H1 (cell line): ENCODE results near the gene FAM9C. TPM values are rescaled to one million over a fixed set of nuclear protein-coding genes. Genes with fewer than 3 reads are reported as not detected.

ENCODE experiments used
- CTCF ChIA-PET: fragments of 300-600 bp; sonication (Branson Sonifier 250); formaldehyde crosslinking; loops from one replicate; lab custom pipeline; 2021; ENCODE audit not compliant: partially characterized antibody; lab: Charles Lee
- POLR2A ChIA-PET: fragments of 300-600 bp; sonication (Branson Sonifier 250); formaldehyde crosslinking; loops from one replicate; lab custom pipeline; 2021; ENCODE audit warnings: inconsistent platforms; ENCODE audit not compliant: partially characterized antibody; lab: Charles Lee
- DNase-seq, 2 experiments: peaks; one replicate each; pipeline versions ENCODE4 v3.0.0 to v3.0.0-alpha.2; 2010 to 2022; ENCODE audit warnings: low spot score in 2 of 2, low read depth in 1 of 2, mixed read lengths in 1 of 2
- FAIRE-seq: peaks from 2 replicates; lab custom pipeline; 2011; peaks lifted over from hg19 to GRCh38; lab: Jason Lieb, UNC
- H2AFZ ChIP-seq: 2 replicates; pipeline ENCODE4 v1.8.1; 2012; ENCODE audit warnings: low read length, inconsistent platforms
- H2AK5ac ChIP-seq: 2 replicates; pipeline ENCODE4 v1.6.1; 2013; ENCODE audit warnings: low read depth, low read length
- H2BK120ac ChIP-seq: replicated peaks from 2 replicates; pipeline ENCODE3; 2013; ENCODE audit warnings: low read depth, low read length, inconsistent platforms
- H2BK12ac ChIP-seq: 2 replicates; pipeline ENCODE4 v1.6.1; 2013; ENCODE audit warnings: low read depth, low read length
- H2BK15ac ChIP-seq: 2 replicates; pipeline ENCODE4 v1.6.1; 2013; ENCODE audit warnings: low read length
- H2BK20ac ChIP-seq: 2 replicates; pipeline ENCODE4 v1.6.1; 2013; ENCODE audit warnings: low read length
- H2BK5ac ChIP-seq: 2 replicates; pipeline ENCODE4 v1.6.1; 2013; ENCODE audit warnings: low read depth, low read length
- H3K14ac ChIP-seq: 2 replicates; pipeline ENCODE4 v1.6.1; 2013; ENCODE audit warnings: inconsistent platforms; ENCODE audit not compliant: insufficient read length
- H3K18ac ChIP-seq: 2 replicates; pipeline ENCODE4 v1.6.1; 2013; ENCODE audit warnings: low read length; ENCODE audit errors: extremely low read depth
- H3K23ac ChIP-seq: 2 replicates; pipeline ENCODE4 v1.6.1; 2013; ENCODE audit warnings: inconsistent platforms; ENCODE audit not compliant: insufficient read length
- H3K23me2 ChIP-seq: 2 replicates; pipeline ENCODE4 v1.6.1; 2013; ENCODE audit warnings: low read depth, low read length
- H3K27ac ChIP-seq: 2 replicates; pipeline ENCODE4 v1.6.1; 2011; ENCODE audit warnings: low read depth, low read length, inconsistent platforms
- H3K27me3 ChIP-seq, 4 experiments: replicated peaks in 1 of 4; 1 replicate in 1 of 4; 2 replicates in 3 of 4; pipeline versions ENCODE4 v1.6.1 to v1.8.1; 2011 to 2013; ENCODE audit warnings: low read length in 3 of 4, mild to moderate bottlenecking in 3 of 4, inconsistent platforms in 2 of 4, mixed read lengths in 2 of 4, moderate library complexity in 1 of 4; ENCODE audit not compliant: control insufficient read depth in 3 of 4, insufficient read depth in 3 of 4; ENCODE audit errors: extremely low read depth in 1 of 4
- H3K36me3 ChIP-seq, 4 experiments: 2 replicates each; pipeline versions ENCODE4 v1.6.1 to v1.8.1; 2011 to 2013; ENCODE audit warnings: mild to moderate bottlenecking in 4 of 4, low read length in 3 of 4, moderate library complexity in 2 of 4, control low read depth in 1 of 4, inconsistent platforms in 1 of 4; ENCODE audit not compliant: insufficient read depth in 4 of 4, control insufficient read depth in 2 of 4
- H3K4ac ChIP-seq: replicated peaks from 2 replicates; pipeline ENCODE3; 2013; ENCODE audit warnings: low read length, low read depth, mixed read lengths, inconsistent platforms; ENCODE audit not compliant: insufficient read length
- H3K4me1 ChIP-seq, 4 experiments: replicated peaks in 1 of 4; 1 replicate in 1 of 4; 2 replicates in 3 of 4; pipeline versions ENCODE4 v1.6.1 to v1.8.1; 2011 to 2013; ENCODE audit warnings: low read length in 3 of 4, inconsistent platforms in 2 of 4, mixed read lengths in 1 of 4; ENCODE audit not compliant: insufficient read depth in 4 of 4, control insufficient read depth in 3 of 4
- H3K4me2 ChIP-seq, 2 experiments: 2 replicates each; pipeline versions ENCODE4 v1.6.1 to v1.8.1; 2011 to 2013; ENCODE audit warnings: low read depth in 2 of 2, low read length in 2 of 2, control low read depth in 1 of 2, inconsistent platforms in 1 of 2, mild to moderate bottlenecking in 1 of 2; ENCODE audit not compliant: insufficient read depth in 1 of 2
- H3K4me3 ChIP-seq, 4 experiments: fragments of 200-600, 300-600 bp in 1 of 4; sonication (generic), shearing (Covaris generic), sonication (Bioruptor Twin) in 1 of 4; 2 replicates each; pipeline versions ENCODE4 v1.5.1 to v1.8.1; 2011 to 2016; ENCODE audit warnings: low read length in 4 of 4, low read depth in 3 of 4, control low read depth in 2 of 4, inconsistent platforms in 2 of 4, mild to moderate bottlenecking in 2 of 4, mixed read lengths in 1 of 4, moderate library complexity in 1 of 4; ENCODE audit not compliant: insufficient read depth in 2 of 4; ENCODE audit errors: extremely low read depth in 1 of 4
- H3K56ac ChIP-seq: replicated peaks from 2 replicates; pipeline ENCODE3; 2013; ENCODE audit warnings: low read depth, mild to moderate bottlenecking, mixed read lengths, low read length, inconsistent platforms; ENCODE audit not compliant: insufficient read length
- H3K79me1 ChIP-seq: 2 replicates; pipeline ENCODE4 v1.6.1; 2013; ENCODE audit warnings: low read depth, low read length, control low read depth
- H3K79me2 ChIP-seq, 2 experiments: 2 replicates each; pipeline versions ENCODE4 v1.6.1 to v1.8.1; 2012 to 2013; ENCODE audit warnings: low read length in 2 of 2, mild to moderate bottlenecking in 2 of 2, inconsistent platforms in 1 of 2; ENCODE audit not compliant: insufficient read depth in 2 of 2, control insufficient read depth in 1 of 2
- H3K9ac ChIP-seq, 4 experiments: replicated peaks in 1 of 4; 1 replicate in 1 of 4; 2 replicates in 3 of 4; pipeline versions ENCODE4 v1.6.1 to v1.8.1; 2011 to 2013; ENCODE audit warnings: low read depth in 3 of 4, low read length in 3 of 4, control low read depth in 2 of 4, mild to moderate bottlenecking in 2 of 4, moderate library complexity in 2 of 4, inconsistent platforms in 1 of 4; ENCODE audit errors: extremely low read depth in 1 of 4
- H3K9me3 ChIP-seq, 2 experiments: 2 replicates each; pipeline versions ENCODE4 v1.6.1 to v1.8.1; 2012 to 2013; ENCODE audit warnings: mild to moderate bottlenecking in 2 of 2, moderate library complexity in 2 of 2, control low read depth in 1 of 2, inconsistent platforms in 1 of 2, low read depth in 1 of 2, low read length in 1 of 2, mixed read lengths in 1 of 2; ENCODE audit not compliant: insufficient read depth in 2 of 2
- H4K20me1 ChIP-seq, 2 experiments: replicated peaks in 1 of 2; 2 replicates each; pipeline versions ENCODE3 to v1.8.1; 2011 to 2013; ENCODE audit warnings: inconsistent platforms in 2 of 2, low read length in 2 of 2, mild to moderate bottlenecking in 1 of 2; ENCODE audit not compliant: insufficient read depth in 2 of 2, control insufficient read depth in 1 of 2
- H4K5ac ChIP-seq: 2 replicates; pipeline ENCODE4 v1.6.1; 2013; ENCODE audit warnings: low read length, low read depth, mixed read lengths, inconsistent platforms; ENCODE audit not compliant: insufficient read length
- H4K8ac ChIP-seq: 2 replicates; pipeline ENCODE4 v1.8.0; 2013; ENCODE audit warnings: mild to moderate bottlenecking, moderate library complexity, low read length, inconsistent platforms; ENCODE audit not compliant: insufficient read depth; ENCODE audit errors: extremely low read depth
- H4K91ac ChIP-seq: replicated peaks from 2 replicates; pipeline ENCODE3; 2013; ENCODE audit warnings: low read length, mixed read lengths, inconsistent platforms; ENCODE audit not compliant: insufficient read length
- CTCF ChIP-seq, 3 experiments: IDR thresholded peaks; 1 replicate in 2 of 3; 2 replicates in 1 of 3; pipeline versions ENCODE4 v1.5.1 to v1.6.1; 2011; ENCODE audit warnings: low read length in 3 of 3, mild to moderate bottlenecking in 3 of 3, inconsistent platforms in 2 of 3, low read depth in 1 of 3, moderate library complexity in 1 of 3; ENCODE audit not compliant: insufficient read depth in 1 of 3; ENCODE audit errors: control extremely low read depth in 1 of 3
- JUND ChIP-seq: IDR thresholded peaks from 2 replicates; pipeline ENCODE4 v1.6.1; 2011; ENCODE audit warnings: mild to moderate bottlenecking, improper control_type of control experiment, low read length
- KDM1A ChIP-seq: fragments of 200-600, 300-600 bp; sonication (generic); IDR thresholded peaks from 2 replicates; pipeline ENCODE4 v1.7.1; 2016; ENCODE audit warnings: mild to moderate bottlenecking, low read length, borderline replicate concordance
- RNF2 ChIP-seq: fragments of 200-900, 300-1000 bp; sonication (generic); IDR thresholded peaks from 2 replicates; pipeline ENCODE4 v1.7.1; 2016; ENCODE audit warnings: borderline replicate concordance, low read depth, mild to moderate bottlenecking, antibody characterized with exemption, low read length; ENCODE audit not compliant: poor library complexity, severe bottlenecking; ENCODE audit errors: missing control alignments
- TAF1 ChIP-seq: IDR thresholded peaks from 2 replicates; pipeline ENCODE4 v1.6.1; 2011; ENCODE audit warnings: mild to moderate bottlenecking, low read depth, low read length
- WGBS, 2 experiments: shearing (Covaris generic) in 1 of 2; methylation state at CpG; one replicate each; pipeline versions ENCODE4 v1.1.6 to v1.1.7; 2013 to 2015; ENCODE audit warnings: low lambda C conversion rate in 2 of 2, mixed read lengths in 2 of 2, inconsistent platforms in 1 of 2, low coverage in 1 of 2, missing lambda C conversion rate in 1 of 2; ENCODE audit not compliant: insufficient replicate concordance in 2 of 2, insufficient coverage in 1 of 2, insufficient read length in 1 of 2; ENCODE audit errors: extremely low coverage in 1 of 2, missing lambda C conversion rate in 1 of 2; 5-methylcytosine and 5-hydroxymethylcytosine counted together
- polyA plus RNA-seq, 7 experiments: library from polyadenylated mRNA; depleted of rRNA in 3 of 7; stranded (reverse) in 5 of 7; unstranded in 2 of 7; fragments of >200 nt in 5 of 7; fragments of 200-250 nt in 2 of 7; gene quantifications; 1 replicate in 5 of 7; 2 replicates in 1 of 7; 4 replicates in 1 of 7; pipeline versions ENCODE4 v1.2.1 to v1.2.3, GENCODE V29; 2011 to 2013; ENCODE audit warnings: missing spikeins in 2 of 7, mixed read lengths in 2 of 7
- total RNA-seq: library from RNA; stranded (reverse); fragmentation: NEBNext Ultra II Directional; extraction: Animal tissue kit (Norgen Biotek cat#: 25700); gene quantifications from 2 replicates; pipeline ENCODE4 v1.2.1, GENCODE V29; 2021

The FAM9C gene
- total and polyA plus RNA-seq, 2 of the 8 experiments (the other 6 are each of a cell fraction or from before 2014, with no cell fraction given): not detected

- no peak overlapping the region for H3K56ac ChIP-seq
- H2BK5ac ChIP-seq: peak overlapping the region; percentile 81; the same call in 1 of the 2 replicates
- no peak overlapping the region for H2BK20ac ChIP-seq
- no peak overlapping the region; the same call in 1 of the 2 replicates for H4K8ac ChIP-seq
- peak overlapping the region; percentile 68 for H3K27ac ChIP-seq
- no peaks in the 10 kb centered on the region for H3K27me3 ChIP-seq
- FAIRE-seq (no peak), DNase-seq (no peak)
- no peak overlapping the region for H3K23ac ChIP-seq
- no peak overlapping the region for H2AFZ ChIP-seq
- H3K23me2 ChIP-seq: no peaks in the 10 kb centered on the region
- H4K91ac ChIP-seq: peak overlapping the region; percentile 65
- H3K79me2 ChIP-seq: no peaks in the 10 kb centered on the region
- no peak overlapping the region for H2AK5ac ChIP-seq
- peak overlapping the region; percentile 78 for H3K4ac ChIP-seq
- POLR2A ChIA-PET: interaction anchor here (1.6 to 2.7 kb wide), 2 partner anchors 54 to 56 kb away, joined by 4 to 12 read pairs; partner anchors contain the start of gene TMSB4X
- H2BK15ac ChIP-seq: no peak overlapping the region
- H2BK120ac ChIP-seq: peak overlapping the region; percentile 94
- peak overlapping the region in 1 of 4 experiments; percentile 30; a peak in 2 of 7 replicates for H3K9ac ChIP-seq
- no peak overlapping the region for H3K4me3 ChIP-seq
- H3K9me3 ChIP-seq: no peaks in the 10 kb centered on the region
- H3K4me1 ChIP-seq: peaks cover 0 to 8% (median 4%) of the 10 kb centered on the region in 4 experiments; a peak in 4 of 7 replicates
- 46% methylated on average over 5 of the region's 6 CpGs; no CpG with 5 or more reads in 1 of the 2 experiments for WGBS, 2 experiments
- CTCF ChIA-PET: interaction anchor here (0.6 to 1.2 kb wide), 2 partner anchors 13 to 82 kb away, joined by 3 read pairs; no protein-coding TSS in a partner anchor
- H3K14ac ChIP-seq: no peak overlapping the region
- H4K5ac ChIP-seq: peak overlapping the region; percentile 6
- H3K4me2 ChIP-seq: peak overlapping the region in 1 of 2 experiments; percentile 26; a peak in 2 of 4 replicates
- no peaks in the 10 kb centered on the region for H4K20me1 ChIP-seq
- no peaks in the 10 kb centered on the region for H3K79me1 ChIP-seq
- TF ChIP-seq RNF2 (no peak), TAF1 (0 out of 2 replicates have a peak, but pooled peaks have one; percentile 27), KDM1A (no peak), JUND (0 out of 2 replicates have a peak, but pooled peaks have one; percentile 29), CTCF (IDR thresholded peaks at IDR 0.05; ENCODE audit: control extremely low read depth in 1 of 3, insufficient read depth in 1 of 3, low read depth in 1 of 3, low read length in 3 of 3) (no peak)
- TF ChIP-seq, all 59 proteins: peak for 2
- H3K18ac ChIP-seq: peak overlapping the region; percentile 19
- peak overlapping the region; percentile 75 for H2BK12ac ChIP-seq
- no peaks in the 10 kb centered on the region for H3K36me3 ChIP-seq
Measured at GRCh38 chrX:13028871-13029636, 15.4 kb downstream of the FAM9C start.
